Stimulated activated CD4-positive, alpha-beta T cell treated with anti-CD3 and anti-CD28 coated beads, TNF-alpha, amount 100 ng/mL, for 4 hours (primary cell): Measurements from ENCODE around the gene SPDYE3.
"Not testable (repeated sequence)": the region's sequence is repeated elsewhere in the genome, so short reads cannot be mapped to it uniquely, and the experiment has no call there.

Experiments used
- DNase-seq, 3 experiments: peaks; one replicate each; pipeline ENCODE4 v3.0.0-alpha.2; 2020; ENCODE audit warnings: low read depth in 3 of 3

SPDYE3 gene

DNA sequence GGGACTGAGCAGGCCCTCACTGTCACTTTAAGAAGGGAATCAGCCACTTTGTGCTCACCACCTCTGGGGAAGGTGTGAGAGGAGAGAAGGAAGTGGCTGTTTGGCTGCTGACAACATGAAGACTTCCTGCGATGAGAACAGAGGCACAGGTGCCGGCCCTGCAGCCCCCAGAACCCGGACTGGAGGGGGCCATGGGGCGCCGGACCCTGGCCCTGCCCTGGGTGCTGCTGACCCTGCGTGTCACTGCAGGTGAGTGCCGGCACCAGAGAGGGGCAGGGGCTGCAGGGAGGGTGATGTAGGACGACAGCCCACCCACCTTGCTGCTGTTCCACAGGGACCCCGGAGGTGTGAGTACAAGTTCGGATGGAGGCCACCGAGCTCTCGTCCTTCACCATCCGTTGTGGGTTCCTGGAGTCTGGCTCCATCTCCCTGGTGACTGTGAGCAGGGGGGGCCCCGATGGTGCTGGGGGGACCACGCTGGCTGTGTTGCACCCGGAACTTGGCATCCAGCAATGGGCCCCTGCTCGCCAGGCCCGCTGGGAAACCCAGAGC is 44.8 kb downstream of the SPDYE3 start:
- not testable (repeated sequence) for DNase-seq

DNA sequence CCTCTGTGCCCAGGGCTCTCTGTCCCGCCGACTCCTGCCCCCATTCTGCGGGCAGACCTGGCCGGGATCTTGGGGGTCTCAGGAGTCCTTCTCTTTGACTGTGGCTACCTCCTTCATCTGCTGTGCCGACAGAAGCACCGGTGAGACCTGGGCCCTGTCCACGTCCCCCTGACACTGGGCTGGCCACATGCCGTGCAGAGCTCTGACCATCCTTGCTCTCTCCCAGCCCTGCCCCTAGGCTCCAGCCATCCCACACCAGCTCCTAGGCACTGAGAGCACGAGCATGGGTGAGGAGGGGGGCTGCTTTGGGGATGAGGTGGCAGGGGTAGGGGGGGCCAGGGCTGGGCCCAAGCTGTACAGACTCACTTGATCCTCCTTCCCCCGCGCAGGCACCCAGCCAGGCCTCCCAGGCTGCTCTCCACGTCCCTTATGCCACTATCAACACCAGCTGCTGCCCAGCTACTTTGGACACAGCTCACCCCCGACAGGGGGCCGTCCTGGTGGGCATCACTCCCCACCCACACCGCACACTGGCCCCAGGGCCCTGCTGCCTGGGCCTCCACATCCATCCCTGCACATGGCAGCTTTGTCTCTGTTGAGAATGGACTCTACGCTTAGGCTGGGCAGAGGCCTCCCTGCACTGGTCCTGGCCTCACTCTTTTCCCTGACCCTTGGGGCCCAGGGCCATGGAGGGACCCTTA is 45.6 kb downstream of the SPDYE3 start:
- DNase-seq, result no peak

- DNase-seq, result peak in 2 of 3 experiments; percentile 17 to 32
Measured at GRCh38 chr7:100353685-100354330, 46.3 kb downstream of the SPDYE3 start.

- no peak for DNase-seq
Measured at GRCh38 chr7:100356416-100357068, 49.0 kb downstream of the SPDYE3 start.

- DNase-seq, result no peak
Measured at GRCh38 chr7:100357131-100357561, 49.6 kb downstream of the SPDYE3 start.

DNA sequence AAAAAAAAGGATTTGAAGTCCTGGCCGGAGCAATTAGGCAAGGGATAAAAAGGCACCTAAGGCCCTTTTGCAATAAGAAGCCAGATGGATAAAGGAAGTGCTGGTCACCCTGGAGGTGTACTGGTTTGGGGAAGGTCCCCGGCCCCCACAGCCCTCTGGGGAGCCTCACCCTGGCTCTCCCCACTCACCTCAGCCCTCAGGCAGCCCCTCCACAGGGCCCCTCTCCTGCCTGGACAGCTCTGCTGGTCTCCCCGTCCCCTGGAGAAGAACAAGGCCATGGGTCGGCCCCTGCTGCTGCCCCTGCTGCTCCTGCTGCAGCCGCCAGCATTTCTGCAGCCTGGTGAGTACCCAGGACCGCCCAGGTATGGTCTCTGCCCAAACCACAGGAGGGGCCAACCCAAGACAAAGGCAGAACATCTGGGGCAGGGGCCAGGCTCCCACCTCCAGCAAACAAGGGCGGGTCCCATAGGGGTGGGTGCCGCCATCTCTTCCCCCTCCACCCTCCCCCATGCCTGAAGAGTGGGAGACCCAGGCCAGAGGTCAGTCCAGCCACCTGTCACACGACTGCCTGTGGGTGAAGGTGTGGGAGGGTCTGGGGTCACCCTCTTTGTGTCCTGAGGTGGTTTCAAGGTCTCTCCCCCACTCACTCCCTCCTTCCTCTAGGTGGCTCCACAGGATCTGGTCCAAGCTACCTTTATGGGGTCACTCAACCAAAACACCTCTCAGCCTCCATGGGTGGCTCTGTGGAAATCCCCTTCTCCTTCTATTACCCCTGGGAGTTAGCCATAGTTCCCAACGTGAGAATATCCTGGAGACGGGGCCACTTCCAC is 50.7 kb downstream of the SPDYE3 start, which contains the start of gene PILRB:
TSS of gene PILRB (plus strand) at position 91 of the 830 bp plus-strand sequence. CDS start at position 277, 186 bp downstream.
- DNase-seq, result no peak

DNA sequence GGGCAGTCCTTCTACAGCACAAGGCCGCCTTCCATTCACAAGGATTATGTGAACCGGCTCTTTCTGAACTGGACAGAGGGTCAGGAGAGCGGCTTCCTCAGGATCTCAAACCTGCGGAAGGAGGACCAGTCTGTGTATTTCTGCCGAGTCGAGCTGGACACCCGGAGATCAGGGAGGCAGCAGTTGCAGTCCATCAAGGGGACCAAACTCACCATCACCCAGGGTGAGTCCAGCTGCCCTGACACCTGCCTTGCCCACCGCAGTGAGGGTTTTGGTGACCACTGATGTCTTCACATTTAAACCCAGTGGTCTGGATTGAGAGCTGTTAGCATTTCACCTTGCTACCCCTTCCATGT is 51.3 kb downstream of the SPDYE3 start:
- DNase-seq, result no peak

DNA sequence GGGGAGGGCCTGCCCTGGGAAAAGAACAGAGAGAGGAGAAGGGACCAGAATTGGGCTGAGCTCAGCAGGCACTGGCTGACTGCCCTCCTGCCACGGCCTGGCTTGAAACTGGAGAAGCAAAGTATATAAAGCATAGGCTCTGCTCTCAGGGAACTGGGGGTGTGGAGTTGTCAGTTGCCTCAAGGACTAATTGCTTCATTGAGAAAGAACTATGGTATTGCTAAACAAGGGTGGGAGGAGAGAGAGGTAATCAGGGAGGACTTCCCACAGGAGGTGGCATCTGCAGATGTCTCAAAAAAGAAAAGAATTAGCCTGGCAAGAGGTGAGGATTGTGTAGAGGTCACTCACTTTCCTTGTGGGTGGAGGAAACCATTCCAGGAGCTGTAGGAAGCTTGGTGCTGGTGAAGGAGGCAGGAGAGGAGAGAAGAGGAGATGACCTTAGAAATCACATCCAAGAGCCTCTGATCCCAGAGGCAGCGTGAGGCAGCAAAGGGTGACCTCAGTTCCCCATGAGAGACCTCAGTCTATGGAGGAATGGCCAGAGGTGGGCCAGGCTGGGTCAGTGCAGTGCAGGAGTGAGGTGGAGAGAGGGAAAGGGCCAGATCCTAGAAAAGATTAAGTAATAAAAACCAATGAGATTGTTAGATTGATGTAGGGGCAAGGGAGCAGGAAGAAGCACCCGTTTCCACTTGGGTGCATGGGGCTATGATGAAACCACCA is 52.8 kb downstream of the SPDYE3 start:
- no peak for DNase-seq

GRCh38 chr7:100363098-100363497 is 55.6 kb downstream of the SPDYE3 start:
- no peak for DNase-seq

DNA sequence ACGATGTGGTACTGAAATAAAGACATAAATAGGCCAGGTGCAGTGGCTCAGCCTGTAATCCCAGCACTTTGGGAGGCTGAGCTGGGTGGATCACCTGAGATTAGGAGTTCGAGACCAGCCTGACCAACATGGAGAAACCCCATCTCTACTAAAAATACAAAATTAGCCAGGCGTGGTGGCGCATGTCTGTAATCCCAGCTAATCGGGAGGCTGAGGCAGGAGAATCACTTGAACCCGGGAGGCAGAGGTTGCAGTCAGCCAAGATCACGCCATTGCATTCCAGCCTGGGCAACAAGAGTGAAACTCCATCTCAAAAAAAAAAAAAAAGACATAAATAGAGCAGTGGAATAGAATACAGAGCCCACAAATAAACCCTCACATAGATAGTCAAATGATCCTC is 56.3 kb downstream of the SPDYE3 start:
- not testable (repeated sequence) for DNase-seq

DNA sequence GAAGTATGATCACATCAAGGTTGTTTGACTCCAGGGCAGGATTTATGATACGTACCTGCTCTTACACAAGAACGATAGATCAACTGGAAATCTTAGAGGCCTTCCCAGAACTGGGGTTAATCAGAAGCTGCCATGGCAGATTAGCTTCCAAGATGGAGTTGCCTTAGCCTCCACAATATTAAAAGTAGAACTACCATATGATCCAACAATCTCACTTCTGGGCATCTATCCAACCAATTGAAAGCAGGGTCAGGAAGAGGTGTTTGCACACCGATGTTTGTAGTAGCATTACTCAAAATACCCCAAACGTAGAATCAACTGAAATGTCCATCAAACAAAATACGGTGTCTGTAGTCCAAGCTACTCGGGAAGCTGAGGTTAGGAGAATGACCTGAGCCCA is 57.0 kb downstream of the SPDYE3 start:
- DNase-seq, result no peak

GRCh38 chr7:100365998-100366367 is 58.5 kb downstream of the SPDYE3 start:
- DNase-seq, result not testable (repeated sequence)

- DNase-seq, result no peak
Measured at GRCh38 chr7:100366411-100367250, 59.1 kb downstream of the SPDYE3 start.

DNA sequence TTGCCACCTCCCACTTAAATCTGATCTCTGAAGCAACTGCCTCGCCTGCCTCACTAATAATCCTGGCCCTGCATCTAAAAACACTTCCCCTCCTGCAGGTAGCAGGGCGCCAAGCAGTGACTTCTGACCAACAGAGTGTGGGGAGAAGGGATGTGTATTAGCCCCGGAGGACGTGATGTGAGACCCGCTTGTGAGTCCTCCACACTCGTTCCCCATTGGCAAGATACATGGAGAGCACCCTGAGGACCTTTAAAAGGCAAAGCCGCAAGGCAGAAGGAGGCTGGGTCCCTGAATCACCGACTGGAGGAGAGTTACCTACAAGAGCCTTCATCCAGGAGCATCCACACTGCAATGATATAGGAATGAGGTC is 59.7 kb downstream of the SPDYE3 start:
- no peak for DNase-seq

GRCh38 chr7:100367676-100368613 is 60.4 kb downstream of the SPDYE3 start:
- DNase-seq, result no peak

DNA sequence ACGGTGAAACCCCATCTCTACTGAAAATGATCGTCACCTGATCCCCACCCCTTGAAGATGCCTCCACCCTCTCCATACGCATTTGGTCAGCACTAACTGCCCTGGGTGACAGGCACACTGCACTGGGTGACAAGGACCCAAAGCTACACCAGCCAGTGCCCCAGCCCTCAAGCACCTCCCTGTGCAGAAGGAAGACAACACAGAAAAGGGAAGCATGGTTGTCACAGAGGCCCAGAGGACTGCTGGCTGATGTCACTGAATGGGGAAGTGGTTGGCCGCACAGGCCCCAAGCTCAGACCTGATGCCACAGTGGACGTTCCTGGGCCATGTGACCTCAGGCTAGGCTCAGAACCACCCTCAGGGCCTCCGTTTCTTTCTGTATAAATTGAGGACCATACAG is 61.6 kb downstream of the SPDYE3 start:
- DNase-seq, result no peak

GRCh38 chr7:100370303-100370702 is 62.8 kb downstream of the SPDYE3 start:
- no peak for DNase-seq

DNA sequence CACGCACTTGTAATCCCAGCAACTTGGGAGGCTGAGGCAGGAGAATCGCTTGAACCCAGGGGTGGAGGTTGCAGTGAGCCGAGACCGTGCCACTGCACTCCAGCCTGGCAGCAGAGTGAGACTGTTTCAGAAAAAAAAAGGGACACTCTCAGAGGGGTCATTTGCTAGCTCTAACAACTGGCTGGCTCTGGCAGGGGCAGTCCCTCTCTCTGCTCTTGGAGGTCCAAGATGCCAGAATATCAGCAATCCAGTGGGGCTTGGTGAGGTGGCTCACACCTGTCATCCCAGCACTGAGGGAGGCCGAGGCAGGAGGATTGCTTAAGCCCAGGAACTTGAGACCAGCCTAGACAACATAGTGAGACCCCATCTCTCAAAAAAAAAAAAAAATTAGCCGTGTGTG is 63.2 kb downstream of the SPDYE3 start:
- no peak for DNase-seq

- DNase-seq, result no peak
Measured at GRCh38 chr7:100371561-100372171, 64.2 kb downstream of the SPDYE3 start.
